Peyer's patch (tissue), 4 donors: Measurements from ENCODE around the gene HEMGN. TPM values are rescaled to one million over a fixed set of nuclear protein-coding genes. Genes with fewer than 3 reads are reported as not detected.
A peak's percentile ranks its signal among the peaks of the same experiment; 100 is the strongest.
"Not testable (repeated sequence)": the region's sequence is repeated elsewhere in the genome, so short reads cannot be mapped to it uniquely, and the experiment has no call there.

Source experiments
- DNase-seq, 3 donors: peaks; one replicate each; pipeline ENCODE4 v3.0.0-alpha.2; 2017 to 2019
- H3K27ac ChIP-seq, 4 donors: fragments of 200-600 bp; sonication (generic); one replicate each; pipeline ENCODE4 v1.5.1; 2016 to 2019
- H3K27me3 ChIP-seq, 2 donors: fragments of 200-600 bp; sonication (generic); one replicate each; pipeline ENCODE4 v1.5.1; 2019
- H3K36me3 ChIP-seq, 3 donors: fragments of 200-600 bp; sonication (generic); one replicate each; pipeline ENCODE4 v1.5.1; 2016 to 2019
- H3K4me1 ChIP-seq, 4 donors: fragments of 200-600 bp; sonication (generic); one replicate each; pipeline ENCODE4 v1.5.1; 2016 to 2019
- H3K4me3 ChIP-seq, 4 donors: fragments of 200-600 bp; sonication (generic); 1 replicate in 3 of 4; 2 replicates in 1 of 4; pipeline ENCODE4 v1.5.1; 2016 to 2019; ENCODE audit warnings: mild to moderate bottlenecking in 1 of 4
- H3K9me3 ChIP-seq, 4 donors: fragments of 200-600 bp; sonication (generic); one replicate each; pipeline ENCODE4 v1.5.1; 2016 to 2019; ENCODE audit warnings: mild to moderate bottlenecking in 1 of 4
- CTCF ChIP-seq, 6 experiments: fragments of 450-650 bp in 4 of 6; fragments of 200-600 bp in 2 of 6; sonication (generic) in 1 of 6; IDR thresholded peaks; one replicate each; pipeline ENCODE4 v1.5.1; 2017 to 2019; ENCODE audit warnings: antibody characterized with exemption in 6 of 6, mild to moderate bottlenecking in 3 of 6, moderate library complexity in 1 of 6
- POLR2A ChIP-seq, 2 donors: fragments of 450-650 bp; IDR thresholded peaks; one replicate each; pipeline ENCODE4 v1.5.1; 2017; ENCODE audit warnings: antibody characterized with exemption in 2 of 2, mild to moderate bottlenecking in 2 of 2, moderate library complexity in 2 of 2
- total RNA-seq, 4 donors: library from RNA; depleted of rRNA; stranded (reverse); fragments of >200 nt; gene quantifications; one replicate each; pipeline ENCODE4 v1.1.0, GENCODE V29; 2016

HEMGN gene
- total RNA-seq, 4 donors from 2014 or later: not detected

DNA sequence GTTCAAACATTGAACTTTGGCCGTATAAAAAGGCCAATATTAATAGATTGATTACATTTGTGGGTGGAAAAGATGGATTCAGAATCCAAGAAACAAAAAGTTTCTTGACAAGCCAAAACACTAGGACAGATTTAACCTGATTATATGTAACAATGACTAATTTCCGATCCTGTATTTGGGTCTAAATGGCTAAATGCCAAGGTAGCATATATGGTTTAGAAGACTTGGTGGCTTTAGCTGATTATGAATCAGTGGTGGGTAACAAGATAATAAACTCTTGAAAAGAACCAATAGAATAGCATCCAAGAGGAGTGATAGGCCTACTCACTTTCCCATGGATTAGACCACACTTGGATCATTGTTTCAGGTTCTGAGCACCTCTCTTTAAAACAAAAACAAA is 23.4 kb upstream of the HEMGN start:
- H3K27ac ChIP-seq: no peak overlapping the region
- H3K27me3 ChIP-seq: no peaks in the 10 kb centered on the region
- no peaks in the 10 kb centered on the region for H3K4me1 ChIP-seq
- no peak for TF ChIP-seq POLR2A (IDR thresholded peaks at IDR 0.05)
- TF ChIP-seq CTCF (IDR thresholded peaks at IDR 0.05): no peak
- H3K9me3 ChIP-seq: no peaks in the 10 kb centered on the region
- no peak overlapping the region for H3K4me3 ChIP-seq
- no peaks in the 10 kb centered on the region for H3K36me3 ChIP-seq
- DNase-seq: no peak

DNA sequence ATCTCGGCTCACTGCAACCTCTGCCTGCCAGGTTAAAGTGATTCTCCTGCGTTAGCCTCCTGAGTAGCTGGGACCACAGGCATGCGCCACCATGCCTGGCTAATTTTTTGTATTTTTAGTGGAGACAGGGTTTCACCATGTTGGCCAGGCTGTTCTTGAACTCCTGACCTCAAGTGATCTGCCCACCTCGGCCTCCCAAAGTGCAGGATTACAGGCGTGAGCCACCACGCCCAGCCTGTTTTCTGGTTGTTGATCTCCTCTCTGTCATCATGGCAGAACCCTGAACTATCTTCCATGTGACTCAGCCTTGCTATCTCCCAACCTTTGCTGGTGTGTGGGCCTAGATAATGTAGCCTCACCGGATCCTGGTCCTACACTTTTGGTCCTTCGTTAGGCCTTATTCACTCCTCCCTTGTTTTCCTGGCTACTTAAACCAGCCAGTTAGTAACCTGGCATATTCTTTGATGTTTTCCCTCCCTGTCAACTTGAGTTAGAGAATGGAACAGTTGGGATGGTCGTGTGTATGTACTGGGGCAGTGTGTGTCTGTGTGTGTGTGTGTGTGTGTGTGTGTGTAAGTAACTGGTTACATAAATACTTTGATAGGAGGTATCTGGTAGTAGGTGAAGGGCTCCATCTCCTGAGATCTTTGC is 22.8 kb upstream of the HEMGN start:
- H3K36me3 ChIP-seq, H3K27me3 ChIP-seq, H3K9me3 ChIP-seq, DNase-seq, H3K4me3 ChIP-seq, H3K27ac ChIP-seq, H3K4me1 ChIP-seq: not testable (repeated sequence)

DNA sequence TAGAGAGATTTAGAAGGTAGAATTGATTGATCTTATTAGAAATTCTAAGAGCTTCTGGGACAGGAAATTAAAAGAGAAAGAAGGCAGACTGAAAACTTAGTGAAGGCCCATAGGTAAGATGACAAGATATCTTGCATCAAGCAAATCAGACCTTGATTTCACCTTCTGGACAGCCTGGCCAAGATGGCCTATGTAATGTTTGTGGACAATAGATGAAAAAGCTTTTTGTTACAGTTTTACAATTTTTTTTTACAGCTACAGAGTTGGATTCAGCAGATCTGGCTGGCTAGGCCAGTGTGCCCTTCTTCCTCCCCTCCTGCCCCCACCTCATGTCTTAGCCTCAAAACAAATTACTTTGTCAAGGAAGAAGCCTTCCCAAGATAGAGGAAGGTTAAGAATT is 21.6 kb upstream of the HEMGN start:
- TF ChIP-seq CTCF (IDR thresholded peaks at IDR 0.05) (no peak), POLR2A (IDR thresholded peaks at IDR 0.05) (no peak)

DNA sequence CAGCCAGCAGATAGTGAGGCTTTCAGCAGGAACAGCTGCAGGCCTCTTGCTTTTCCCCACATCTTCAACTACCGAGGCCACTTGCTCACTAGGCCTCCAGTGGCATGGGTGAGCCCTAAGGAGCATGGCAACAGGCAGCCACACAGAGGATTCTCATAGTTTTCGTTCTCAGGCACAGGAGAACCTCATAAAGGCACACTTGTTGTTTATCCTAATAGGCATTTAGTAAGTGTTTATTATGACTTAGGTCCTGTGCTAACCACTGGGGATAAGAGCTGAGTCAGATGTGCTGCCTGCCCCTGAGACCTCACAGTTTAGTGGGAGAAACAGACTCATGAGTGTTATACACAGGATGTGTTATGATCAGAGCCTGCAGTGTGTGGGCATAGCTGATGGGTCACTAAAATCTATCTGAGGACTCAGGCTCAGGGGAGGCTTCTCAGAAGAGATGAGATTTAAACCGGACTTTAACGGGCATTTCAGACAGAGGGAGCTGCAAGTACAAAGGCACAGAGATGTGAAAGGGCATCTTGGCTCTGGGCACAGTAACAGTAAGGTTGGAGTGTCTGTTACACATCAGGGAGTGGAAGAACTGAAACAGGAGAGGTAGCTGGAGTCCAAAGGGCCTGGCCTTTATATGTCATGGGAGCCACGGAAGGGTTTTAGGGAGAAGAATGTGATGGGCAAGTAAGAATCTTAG is 21.0 kb upstream of the HEMGN start:
- Histone ChIP-seq H3K36me3 (no peaks in the 10 kb centered on the region), H3K27ac (no peak overlapping the region), H3K4me3 (no peak overlapping the region), H3K9me3 (no peaks in the 10 kb centered on the region), H3K4me1 (no peaks in the 10 kb centered on the region), H3K27me3 (no peaks in the 10 kb centered on the region)
- TF ChIP-seq CTCF (IDR thresholded peaks at IDR 0.05) (no peak), POLR2A (IDR thresholded peaks at IDR 0.05) (no peak)
- no peak for DNase-seq

More for the DNA sequence above, 21.6 kb upstream of the HEMGN start:
- H3K27me3 ChIP-seq: no peaks in the 10 kb centered on the region
- H3K4me1 ChIP-seq: no peaks in the 10 kb centered on the region
- H3K4me3 ChIP-seq: no peak overlapping the region
- H3K36me3 ChIP-seq: no peaks in the 10 kb centered on the region
- H3K27ac ChIP-seq: no peak overlapping the region
- H3K9me3 ChIP-seq: no peaks in the 10 kb centered on the region
- no peak for DNase-seq

DNA sequence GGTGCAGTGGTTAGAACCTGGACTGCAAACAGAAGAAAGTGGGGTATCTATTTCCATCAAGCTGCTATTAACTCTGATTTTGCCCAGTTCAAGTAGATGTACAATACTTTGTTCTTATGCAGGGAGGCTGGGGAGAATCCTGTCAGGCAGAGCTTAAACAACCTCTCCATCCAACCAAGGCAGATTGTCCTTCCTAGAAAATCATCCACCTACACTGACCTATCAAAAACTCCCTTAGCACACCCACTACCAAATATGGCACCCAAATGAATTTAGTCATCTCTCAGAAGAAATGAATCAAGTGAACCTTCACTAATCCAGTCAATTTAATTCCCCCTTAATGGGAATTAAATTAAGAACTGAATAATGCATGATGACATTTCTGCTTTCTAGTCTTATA is 18.4 kb upstream of the HEMGN start:
- Histone ChIP-seq H3K9me3 (no peaks in the 10 kb centered on the region), H3K4me3 (no peak overlapping the region), H3K36me3 (no peaks in the 10 kb centered on the region), H3K27me3 (no peaks in the 10 kb centered on the region), H3K27ac (no peak overlapping the region), H3K4me1 (no peaks in the 10 kb centered on the region)
- DNase-seq: no peak
- TF ChIP-seq POLR2A (IDR thresholded peaks at IDR 0.05) (no peak), CTCF (IDR thresholded peaks at IDR 0.05) (no peak)

GRCh38 chr9:97954550-97954989 is 16.6 kb upstream of the HEMGN start:
- no peaks in the 10 kb centered on the region for H3K9me3 ChIP-seq
- DNase-seq: peak in 2 of 3 donors; percentile 47 to 78
- no peak overlapping the region for H3K4me3 ChIP-seq
- H3K27me3 ChIP-seq: no peaks in the 10 kb centered on the region
- peak; percentile 39 to 65 (median 60) for TF ChIP-seq CTCF (IDR thresholded peaks at IDR 0.05)
- TF ChIP-seq POLR2A (IDR thresholded peaks at IDR 0.05): no peak
- H3K27ac ChIP-seq: no peak overlapping the region
- no peaks in the 10 kb centered on the region for H3K36me3 ChIP-seq
- no peaks in the 10 kb centered on the region for H3K4me1 ChIP-seq

DNA sequence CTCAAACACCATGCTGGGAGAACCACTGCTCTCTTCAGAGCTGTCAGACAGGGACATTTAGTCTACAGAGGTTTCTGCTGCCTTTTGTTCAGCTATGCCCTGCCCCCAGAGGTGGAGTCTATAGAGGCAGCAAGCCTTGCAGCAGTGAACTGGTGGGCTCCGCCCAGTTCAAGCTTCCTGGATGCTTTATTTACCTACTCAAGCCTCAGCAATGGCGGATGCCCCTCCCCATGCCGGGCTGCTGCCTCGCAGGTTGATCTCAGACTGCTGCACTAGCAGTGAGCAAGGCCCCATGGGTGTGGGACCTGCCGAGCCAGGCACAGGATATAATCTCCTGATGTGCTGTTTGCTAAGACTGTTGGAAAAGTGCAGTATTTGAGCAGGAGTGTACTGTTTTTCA is 12.9 kb upstream of the HEMGN start:
- H3K27me3 ChIP-seq, H3K9me3 ChIP-seq, DNase-seq, H3K4me3 ChIP-seq, H3K4me1 ChIP-seq, H3K27ac ChIP-seq, H3K36me3 ChIP-seq: not testable (repeated sequence)

- not testable (repeated sequence) for H3K4me3 ChIP-seq, H3K9me3 ChIP-seq, DNase-seq, H3K4me1 ChIP-seq, H3K27ac ChIP-seq, H3K36me3 ChIP-seq, H3K27me3 ChIP-seq
Observed at GRCh38 chr9:97947094-97947493, 9.1 kb upstream of the HEMGN start.

- not testable (repeated sequence) for H3K4me1 ChIP-seq, H3K9me3 ChIP-seq, H3K4me3 ChIP-seq, H3K36me3 ChIP-seq, H3K27me3 ChIP-seq, DNase-seq, H3K27ac ChIP-seq
Observed at GRCh38 chr9:97945470-97945869, 7.5 kb upstream of the HEMGN start.
